Loucy (cell line): ENCODE results near the gene PARVB.

Source experiments
- CTCF ChIP-seq: fragments of 200-600 bp; sonication (generic); conservative IDR thresholded peaks from 2 replicates; pipeline ENCODE4 v1.5.1; 2014; ENCODE audit warnings: mild to moderate bottlenecking, antibody characterized with exemption, low read length
- EZH2phosphoT487 ChIP-seq: fragments of 200-600 bp; IDR thresholded peaks from 2 replicates; pipeline ENCODE4 v1.6.1; 2018; ENCODE audit warnings: antibody characterized with exemption, mild to moderate bottlenecking, moderate library complexity, borderline replicate concordance

- no peak for TF ChIP-seq CTCF
- no peak for TF ChIP-seq EZH2phosphoT487
Measured at GRCh38 chr22:44049486-44050231, 25.6 kb downstream of the PARVB start.
